Measurements from ENCODE around the gene TEAD1.

TEAD1 gene

GRCh38 chr11:12822392-12823022 lies 148.3 kb downstream of the TEAD1 start:
- no peak overlapping the region for H3K27ac ChIP-seq (replicated peaks)
- DNase-seq (ENCODE audit: low read depth in 1 of 2, low spot score in 1 of 2): no peak
- TF ChIP-seq REST (IDR thresholded peaks at IDR 0.05; ENCODE audit: insufficient replicate concordance, low read depth) (no peak), POLR2AphosphoS5 (IDR thresholded peaks at IDR 0.05; ENCODE audit: low read depth) (no peak), GABPA (IDR thresholded peaks at IDR 0.05; ENCODE audit: low read depth) (no peak), CTCF (IDR thresholded peaks at IDR 0.05; ENCODE audit: insufficient read depth, low read length) (no peak), SPI1 (IDR thresholded peaks at IDR 0.05; ENCODE audit: borderline replicate concordance, low read depth) (no peak)
- peaks cover 15% of the 10 kb centered on the region for H3K27me3 ChIP-seq (ENCODE audit: insufficient read depth, poor library complexity, severe bottlenecking)
- no peak overlapping the region for H3K4me3 ChIP-seq (replicated peaks; ENCODE audit: insufficient read depth, low read length)

GRCh38 chr11:12824281-12825041 lies 150.2 kb downstream of the TEAD1 start:
- no peak for TF ChIP-seq POLR2AphosphoS5 (IDR thresholded peaks at IDR 0.05; ENCODE audit: low read depth)
- TF ChIP-seq GABPA (IDR thresholded peaks at IDR 0.05; ENCODE audit: low read depth): no peak
- TF ChIP-seq REST (IDR thresholded peaks at IDR 0.05; ENCODE audit: insufficient replicate concordance, low read depth): no peak
- no peak for TF ChIP-seq SPI1 (IDR thresholded peaks at IDR 0.05; ENCODE audit: borderline replicate concordance, low read depth)
- no peak for TF ChIP-seq CTCF (IDR thresholded peaks at IDR 0.05; ENCODE audit: insufficient read depth, low read length)
- H3K4me3 ChIP-seq (replicated peaks; ENCODE audit: insufficient read depth, low read length): no peak overlapping the region
- DNase-seq (ENCODE audit: low read depth in 1 of 2, low spot score in 1 of 2): no peak
- H3K27ac ChIP-seq (replicated peaks): no peak overlapping the region
- H3K27me3 ChIP-seq (ENCODE audit: insufficient read depth, poor library complexity, severe bottlenecking): peaks cover 25% of the 10 kb centered on the region

- Histone ChIP-seq H3K27me3 (ENCODE audit: insufficient read depth, poor library complexity, severe bottlenecking) (peaks cover 26% of the 10 kb centered on the region), H3K27ac (replicated peaks) (no peak overlapping the region), H3K4me3 (replicated peaks; ENCODE audit: insufficient read depth, low read length) (no peak overlapping the region)
- TF ChIP-seq POLR2AphosphoS5 (IDR thresholded peaks at IDR 0.05; ENCODE audit: low read depth): no peak
- TF ChIP-seq REST (IDR thresholded peaks at IDR 0.05; ENCODE audit: insufficient replicate concordance, low read depth): no peak
- no peak for DNase-seq (ENCODE audit: low read depth in 1 of 2, low spot score in 1 of 2)
Measured at GRCh38 chr11:12826441-12826840, 152.2 kb downstream of the TEAD1 start.
